Stimulated activated CD8-positive, alpha-beta memory T cell treated with anti-CD3 and anti-CD28 coated beads, Interleukin-15, amount 100 ng/mL, for 4 hours (primary cell): ENCODE results near the gene OTULIN.

ENCODE experiments used
- DNase-seq, 2 donors: peaks; one replicate each; pipeline ENCODE4 v3.0.0-alpha.2; 2020; ENCODE audit warnings: low read depth in 2 of 2

OTULIN gene

DNA sequence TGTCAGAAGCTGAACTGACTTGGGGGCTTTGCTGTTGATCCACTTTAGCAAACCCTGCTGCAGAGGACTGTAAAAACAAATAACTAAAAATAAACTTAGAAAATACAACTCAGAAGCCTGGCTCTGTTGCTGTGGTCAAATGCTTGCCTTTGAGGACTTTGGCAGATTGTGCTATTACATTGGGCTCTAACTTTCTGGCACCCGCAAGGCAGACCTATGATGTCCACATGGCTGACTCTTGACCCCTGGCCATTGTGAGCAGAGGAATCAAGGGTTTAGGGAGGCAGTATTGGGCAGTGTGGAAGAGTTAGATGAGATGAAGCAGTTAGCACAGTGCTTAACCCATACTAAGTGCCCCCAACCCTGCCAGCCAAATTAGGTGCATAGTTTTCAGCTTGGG, 34.0 kb downstream of the OTULIN start:
- no peak for DNase-seq

DNA sequence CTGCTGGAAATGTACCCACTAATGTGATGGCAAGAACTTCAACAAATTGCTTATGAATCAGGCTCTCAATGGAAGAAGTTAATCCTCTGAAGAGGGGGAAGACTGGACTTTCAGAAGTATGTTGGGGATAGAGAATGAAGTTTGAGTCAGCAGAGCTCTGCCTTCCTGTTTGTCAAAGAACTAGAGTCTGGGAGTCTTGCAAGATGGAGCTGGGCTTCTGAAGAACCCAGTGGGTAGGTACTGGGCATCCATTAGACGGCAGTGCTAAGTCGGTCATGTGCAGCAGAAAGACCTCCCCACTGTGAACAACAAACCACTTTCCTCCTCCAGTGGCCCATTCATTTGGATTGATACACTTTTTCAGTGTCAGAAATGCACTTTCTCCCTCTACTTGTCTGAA, 34.6 kb downstream of the OTULIN start:
- no peak for DNase-seq

DNA sequence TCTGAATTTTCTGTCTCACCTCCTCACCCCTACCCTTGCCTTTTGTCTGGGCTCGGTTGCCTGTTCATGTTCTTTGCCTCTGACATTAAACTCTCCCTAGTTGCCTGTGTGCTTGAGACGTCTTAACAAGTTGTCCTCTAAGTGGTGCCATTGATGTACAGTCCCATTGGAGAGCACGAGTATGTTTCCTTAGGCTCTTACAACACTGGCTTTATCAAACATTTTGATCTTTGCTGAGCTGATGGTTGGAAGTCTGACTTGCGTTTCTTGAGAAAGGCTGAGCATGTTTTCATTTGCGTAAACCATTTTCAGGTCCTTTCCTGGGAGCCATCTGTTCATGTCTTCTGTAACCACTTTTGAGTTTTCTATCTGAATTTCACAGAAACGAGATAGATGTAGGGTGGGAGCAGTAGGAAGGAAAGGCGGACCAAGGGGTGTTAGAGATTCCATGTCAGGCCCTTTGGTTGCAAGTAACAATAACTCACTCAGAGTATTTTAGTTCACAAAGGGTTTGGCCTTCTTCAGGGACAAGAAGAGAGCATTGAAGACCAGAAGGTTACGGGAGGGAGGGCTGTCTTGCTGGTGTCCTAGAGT, 35.4 kb downstream of the OTULIN start:
- no peak for DNase-seq

DNA sequence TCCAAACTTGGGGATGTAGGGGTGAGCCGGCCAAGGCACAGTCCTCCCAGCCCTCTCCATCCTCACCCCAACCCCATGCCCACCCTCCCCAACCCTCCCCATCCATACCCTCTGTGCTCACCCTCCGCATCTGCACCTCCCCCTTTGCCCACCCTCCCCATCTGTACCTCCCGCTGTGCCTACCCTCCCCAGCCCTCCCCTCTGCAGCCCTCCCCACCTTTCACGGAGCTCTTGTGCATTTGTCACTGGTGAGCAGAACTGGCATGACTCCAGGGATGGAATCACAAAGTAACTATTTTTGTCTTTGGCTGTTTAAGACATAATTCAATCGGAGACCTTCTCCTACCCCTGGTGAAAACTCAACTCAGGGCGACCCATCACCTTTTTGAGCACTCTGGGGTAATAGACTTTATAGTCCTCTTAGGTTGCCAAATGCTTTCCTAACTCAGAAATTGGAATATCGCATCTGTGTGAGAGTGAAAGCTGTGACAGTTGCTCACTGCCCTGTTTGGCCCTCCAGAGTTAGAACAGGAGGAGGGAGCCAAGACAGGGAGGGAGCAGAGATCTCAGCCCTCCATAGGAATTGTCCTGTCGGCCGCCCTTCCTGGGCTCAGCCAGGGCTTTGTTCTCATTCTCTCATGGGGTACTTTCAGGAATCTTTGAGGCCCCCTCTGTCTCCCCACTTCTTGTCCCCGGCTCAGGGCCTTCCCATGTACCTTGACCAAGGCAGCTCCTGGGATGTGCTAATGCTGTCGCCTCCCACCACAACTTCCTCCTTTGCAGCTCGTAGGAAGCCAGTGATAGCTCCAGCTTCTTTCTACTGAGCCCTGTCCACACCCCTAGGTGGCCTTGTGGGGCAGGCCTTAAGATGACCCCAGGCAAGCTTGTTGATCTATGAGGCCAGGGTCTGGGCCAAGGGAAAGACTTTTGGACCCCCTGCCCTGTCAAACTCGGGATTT, 36.2 kb downstream of the OTULIN start:
- DNase-seq: no peak

DNA sequence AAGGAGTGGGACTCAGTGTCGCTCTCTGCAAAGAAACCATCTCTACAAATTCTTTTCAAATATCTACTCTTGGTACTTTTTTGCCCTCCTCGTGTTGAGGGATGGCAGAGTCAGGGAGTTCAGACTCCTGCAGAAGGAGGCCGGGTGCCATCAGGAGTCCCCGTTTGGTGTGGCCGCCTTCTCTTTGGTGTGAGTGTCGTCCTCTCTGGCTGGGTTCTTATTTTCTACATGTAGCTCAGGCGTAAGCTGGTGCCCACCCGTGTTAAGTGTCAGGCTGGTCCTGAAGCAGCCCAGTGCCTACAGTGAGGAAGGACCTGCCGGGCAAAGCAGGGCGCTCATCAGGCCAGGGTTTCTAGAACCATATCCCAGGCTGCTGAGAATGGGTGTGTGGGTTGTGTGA, 37.0 kb downstream of the OTULIN start:
- DNase-seq: no peak

DNA sequence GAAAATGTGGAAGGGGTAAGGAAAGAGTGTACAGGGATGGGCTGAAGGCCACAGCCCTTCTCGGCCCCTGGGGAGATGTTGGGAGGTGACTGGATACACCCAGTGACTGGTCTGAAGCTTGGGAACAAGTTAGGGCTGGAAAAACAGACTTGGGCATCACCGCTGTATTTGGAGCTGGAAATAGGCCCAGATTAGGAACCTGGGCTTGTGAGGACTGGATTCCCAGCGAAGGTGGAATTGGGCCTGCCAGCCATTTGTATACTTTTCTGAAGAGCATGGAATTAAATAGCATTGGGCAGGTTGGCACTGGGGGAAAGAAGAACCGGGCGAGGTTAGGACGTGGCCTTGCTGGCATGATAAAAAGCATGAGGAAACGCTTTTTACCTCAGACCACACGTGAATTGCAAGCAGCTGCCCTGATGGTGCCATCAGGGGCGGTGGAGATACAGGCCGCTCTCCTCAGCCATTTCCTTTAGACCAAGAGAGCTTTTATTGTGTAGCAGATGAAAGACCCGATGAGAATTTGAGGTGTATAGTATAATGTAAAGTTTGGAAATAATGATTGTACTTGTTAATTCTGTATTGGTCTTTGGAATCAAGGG, 37.8 kb downstream of the OTULIN start:
- DNase-seq: no peak

DNA sequence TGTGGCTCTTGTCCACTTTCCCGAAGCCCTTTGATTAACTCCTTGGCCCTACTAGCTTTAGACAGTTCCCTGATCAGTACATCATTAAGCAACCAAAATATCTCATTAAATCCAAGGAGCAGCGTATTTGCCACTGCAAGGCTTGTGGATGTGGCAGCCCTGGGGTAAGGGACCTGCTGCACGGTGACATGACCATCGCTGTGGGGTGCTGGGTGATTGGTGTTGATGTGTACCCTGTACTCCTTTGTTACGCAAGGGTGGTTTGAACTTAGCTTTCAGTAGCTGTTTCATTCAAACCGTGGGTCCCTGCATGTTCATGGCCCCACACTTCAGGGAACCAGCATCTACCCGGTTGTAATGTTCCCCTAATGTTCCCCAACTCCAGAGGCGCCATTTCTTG, 41.0 kb downstream of the OTULIN start:
- DNase-seq: no peak

DNA sequence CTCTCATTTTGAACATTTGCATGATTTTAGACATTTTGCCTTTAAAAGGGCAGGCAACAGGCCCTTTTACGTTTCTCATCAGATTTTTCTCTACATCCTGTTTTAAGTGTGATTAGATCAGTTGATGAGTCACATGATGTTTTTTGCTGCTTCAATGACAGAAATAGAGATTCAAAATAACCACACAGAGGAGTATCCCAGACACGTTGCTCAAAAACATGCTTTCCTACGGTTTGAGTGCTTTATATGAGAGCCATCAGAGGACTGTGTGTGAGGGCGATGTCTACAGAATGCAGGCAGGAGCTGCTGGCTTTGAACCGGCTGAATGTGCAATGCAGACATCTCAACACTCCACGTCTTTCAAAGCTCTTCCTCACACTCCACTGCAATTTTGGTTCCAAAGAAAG, 42.1 kb downstream of the OTULIN start:
- DNase-seq: no peak

DNA sequence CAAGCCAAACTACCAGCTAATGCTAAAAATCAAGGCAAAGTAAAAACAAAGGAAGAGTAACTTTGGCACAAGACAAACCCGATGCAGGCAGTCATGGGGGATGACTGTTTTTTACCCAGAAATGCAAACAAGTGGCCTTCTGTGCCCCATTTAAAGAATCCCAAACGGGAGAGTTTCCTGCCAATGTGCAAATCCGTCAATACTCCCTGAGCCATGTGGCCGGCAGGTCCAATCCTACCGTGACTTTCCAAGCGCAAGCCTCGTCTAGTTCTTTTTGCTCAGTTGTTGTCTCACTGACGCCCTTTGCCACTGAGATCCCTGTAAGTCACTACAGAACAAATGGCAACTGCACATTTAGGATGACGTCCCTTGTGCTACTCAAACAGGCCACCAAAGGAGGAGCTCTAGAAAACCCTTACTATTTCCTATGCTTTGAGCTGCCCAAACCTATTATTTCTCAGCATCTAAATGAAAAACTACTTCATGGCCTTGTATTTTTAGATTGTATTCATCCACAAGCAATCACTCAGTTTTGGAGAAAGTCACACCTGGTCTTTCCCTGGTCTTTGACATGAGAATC, 43.4 kb downstream of the OTULIN start:
- no peak for DNase-seq

DNA sequence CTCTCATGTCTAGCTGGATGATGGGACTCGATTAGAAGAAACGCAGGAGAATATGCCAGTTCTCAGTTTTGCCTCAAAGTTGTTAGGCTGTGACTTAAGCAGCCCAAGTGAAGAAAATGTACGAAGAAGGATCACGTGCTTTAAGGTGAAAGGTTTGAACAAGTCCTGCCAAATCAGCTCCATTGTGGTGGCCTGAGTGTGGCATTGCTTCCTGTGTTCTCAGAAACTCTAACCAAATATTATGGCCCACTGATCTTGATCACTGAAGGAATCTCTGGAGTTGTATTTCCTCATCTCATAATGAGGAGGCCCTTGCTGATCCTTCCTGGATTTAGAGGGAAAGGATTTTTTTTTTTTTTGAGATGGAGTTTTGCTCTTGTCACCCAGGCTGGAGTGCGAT, 44.0 kb downstream of the OTULIN start:
- DNase-seq: no peak

DNA sequence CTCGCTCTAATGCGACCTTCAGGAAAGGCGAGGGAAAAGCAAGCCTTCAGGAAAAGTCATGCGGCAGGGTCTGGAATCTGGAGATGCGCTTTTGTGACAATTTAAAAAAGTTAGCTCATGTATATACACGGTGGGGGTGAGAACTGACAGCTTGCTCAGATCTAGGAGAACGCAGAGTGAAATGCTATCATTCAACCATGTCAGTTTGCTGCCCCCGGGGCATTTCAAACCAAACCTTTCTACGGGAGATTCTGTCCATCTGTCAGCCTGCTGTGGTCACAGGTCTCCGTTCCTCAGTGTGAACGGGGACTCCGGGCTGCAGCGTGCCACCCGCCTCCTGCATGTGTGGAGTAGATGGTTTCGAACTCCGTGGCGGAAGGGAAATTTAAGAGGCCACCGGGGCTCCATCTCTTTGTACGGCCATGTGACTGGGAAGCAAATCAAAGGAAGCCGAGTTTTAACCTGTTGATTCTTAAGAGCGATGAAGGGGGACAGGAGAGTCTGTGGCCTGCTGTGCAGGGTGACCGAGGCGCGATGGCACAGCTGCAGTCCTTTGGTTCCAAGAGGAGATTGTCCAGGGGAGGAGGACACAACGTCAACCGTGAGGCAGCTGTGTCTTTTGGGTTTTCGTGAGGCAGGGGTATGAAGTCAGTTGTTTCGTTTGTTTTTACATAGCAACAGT, 45.9 kb downstream of the OTULIN start:
- DNase-seq: no peak

DNA sequence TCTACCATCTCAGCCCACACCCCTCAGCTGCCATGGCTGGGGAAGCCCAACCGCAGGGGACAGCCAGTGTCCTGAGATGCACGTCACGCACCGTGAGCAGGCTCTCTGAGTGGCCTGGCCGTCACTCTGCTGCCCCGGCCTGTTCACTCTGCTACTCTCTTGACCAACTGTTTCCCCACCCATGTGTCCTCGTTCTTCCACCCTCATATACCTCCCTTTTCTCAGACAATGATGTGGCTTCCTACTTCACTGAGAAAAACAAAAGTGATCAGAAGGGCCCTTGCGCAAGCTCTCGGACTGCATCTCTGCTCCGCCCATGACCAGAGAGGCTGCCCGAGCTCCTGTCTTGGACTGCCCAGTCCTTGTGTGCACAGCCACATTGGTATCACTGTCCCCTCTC, 47.6 kb downstream of the OTULIN start:
- DNase-seq: no peak

DNA sequence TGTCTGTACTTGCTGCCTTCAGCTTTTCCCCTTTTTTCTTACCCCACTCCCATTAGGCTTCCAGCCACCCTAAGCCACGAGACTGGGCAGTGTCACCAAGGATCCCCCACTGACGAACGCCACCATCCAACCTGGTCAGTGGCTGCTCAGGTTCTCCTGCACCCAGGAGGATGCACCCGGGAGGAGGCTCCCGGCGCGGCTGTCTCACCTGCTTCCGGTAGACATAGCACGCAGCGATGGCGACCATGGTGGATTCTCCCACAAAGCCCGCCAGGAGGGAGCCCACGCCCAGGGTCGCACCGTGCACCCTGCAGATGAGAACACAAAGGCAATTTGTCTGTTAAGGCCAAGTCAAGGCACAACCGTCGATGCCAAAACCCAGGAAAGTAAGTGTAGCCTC, 48.1 kb downstream of the OTULIN start:
- no peak for DNase-seq

DNA sequence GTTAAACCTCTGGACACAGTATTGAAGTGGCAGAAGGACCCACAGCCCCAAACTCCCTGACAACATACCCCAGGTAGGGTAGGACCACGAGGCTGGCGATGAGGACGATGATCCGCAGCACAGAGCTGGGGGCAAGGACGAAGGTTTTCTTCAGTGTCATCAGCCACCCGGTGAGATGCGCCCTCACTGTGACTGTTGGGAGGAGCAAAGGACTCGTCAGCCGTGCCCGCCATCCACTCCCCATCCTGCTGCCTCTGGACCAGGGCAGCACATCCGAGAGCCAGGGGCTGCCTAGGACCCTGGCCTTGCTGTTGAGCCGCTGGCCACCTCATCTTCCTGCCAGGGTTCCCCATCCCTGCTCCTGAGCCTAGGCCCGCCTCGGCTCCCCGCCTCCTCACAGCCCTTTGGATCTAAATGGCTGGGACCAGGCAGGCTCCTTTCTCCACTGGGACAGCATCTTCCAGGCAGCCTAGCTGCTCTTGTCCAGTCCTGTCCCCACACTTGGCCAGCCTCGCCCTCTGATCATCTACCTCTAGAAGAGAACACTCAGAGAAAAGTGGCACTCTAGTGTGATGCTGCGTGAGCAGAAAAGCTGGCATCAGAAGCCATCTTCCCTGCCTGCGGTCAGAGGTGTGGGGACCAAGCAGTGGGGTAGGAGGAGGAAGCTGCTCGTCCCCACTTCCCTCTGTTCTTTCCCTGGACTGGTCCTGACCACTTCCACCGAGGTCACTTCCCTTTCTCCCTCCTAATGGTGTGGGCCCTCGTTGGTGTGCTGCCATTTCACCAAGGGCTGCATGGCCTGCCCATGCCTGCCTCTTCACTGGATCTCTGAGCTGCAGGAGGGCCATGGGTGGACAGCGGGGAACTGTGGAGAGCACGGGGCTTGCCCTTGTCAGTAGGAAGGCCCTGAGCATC, 49.2 kb downstream of the OTULIN start:
- no peak for DNase-seq

DNA sequence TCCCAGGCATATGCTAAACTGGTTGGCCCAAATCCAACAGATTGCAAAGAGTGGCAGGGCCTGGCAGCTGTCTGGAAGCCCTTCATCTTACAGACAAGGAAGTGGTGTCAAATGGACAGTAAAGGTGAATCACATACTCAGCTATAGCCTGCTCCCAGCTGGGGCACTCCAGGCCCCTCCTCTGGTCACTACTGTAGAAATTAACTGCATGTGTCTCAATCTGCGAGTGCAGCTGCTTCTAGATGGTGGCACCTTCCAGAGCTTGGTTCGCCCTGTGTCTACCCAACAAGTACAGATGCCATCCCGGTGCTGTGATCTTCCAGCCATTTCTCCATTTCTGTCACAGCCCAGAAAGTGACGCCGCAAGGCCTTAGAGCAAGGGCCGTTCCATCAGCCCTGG, 50.2 kb downstream of the OTULIN start:
- DNase-seq: no peak

DNA sequence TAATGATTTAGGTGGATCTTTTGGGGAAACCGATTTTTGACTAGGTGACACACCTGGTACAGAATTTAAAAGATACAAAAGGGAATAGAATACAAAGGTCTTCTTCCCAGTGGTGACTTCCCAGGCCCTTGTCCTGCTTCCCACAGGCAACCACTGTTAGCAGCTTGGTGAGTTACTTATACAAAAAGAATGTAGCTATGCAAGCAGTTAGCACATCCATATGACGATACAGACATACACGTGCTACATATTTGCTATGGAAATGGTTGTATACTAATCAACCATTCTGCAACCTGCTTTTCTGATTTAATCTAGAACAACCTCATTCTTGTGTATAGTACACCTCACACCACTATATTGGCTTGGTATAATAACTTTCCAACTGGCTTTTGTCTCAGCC, 51.0 kb downstream of the OTULIN start:
- no peak for DNase-seq

DNA sequence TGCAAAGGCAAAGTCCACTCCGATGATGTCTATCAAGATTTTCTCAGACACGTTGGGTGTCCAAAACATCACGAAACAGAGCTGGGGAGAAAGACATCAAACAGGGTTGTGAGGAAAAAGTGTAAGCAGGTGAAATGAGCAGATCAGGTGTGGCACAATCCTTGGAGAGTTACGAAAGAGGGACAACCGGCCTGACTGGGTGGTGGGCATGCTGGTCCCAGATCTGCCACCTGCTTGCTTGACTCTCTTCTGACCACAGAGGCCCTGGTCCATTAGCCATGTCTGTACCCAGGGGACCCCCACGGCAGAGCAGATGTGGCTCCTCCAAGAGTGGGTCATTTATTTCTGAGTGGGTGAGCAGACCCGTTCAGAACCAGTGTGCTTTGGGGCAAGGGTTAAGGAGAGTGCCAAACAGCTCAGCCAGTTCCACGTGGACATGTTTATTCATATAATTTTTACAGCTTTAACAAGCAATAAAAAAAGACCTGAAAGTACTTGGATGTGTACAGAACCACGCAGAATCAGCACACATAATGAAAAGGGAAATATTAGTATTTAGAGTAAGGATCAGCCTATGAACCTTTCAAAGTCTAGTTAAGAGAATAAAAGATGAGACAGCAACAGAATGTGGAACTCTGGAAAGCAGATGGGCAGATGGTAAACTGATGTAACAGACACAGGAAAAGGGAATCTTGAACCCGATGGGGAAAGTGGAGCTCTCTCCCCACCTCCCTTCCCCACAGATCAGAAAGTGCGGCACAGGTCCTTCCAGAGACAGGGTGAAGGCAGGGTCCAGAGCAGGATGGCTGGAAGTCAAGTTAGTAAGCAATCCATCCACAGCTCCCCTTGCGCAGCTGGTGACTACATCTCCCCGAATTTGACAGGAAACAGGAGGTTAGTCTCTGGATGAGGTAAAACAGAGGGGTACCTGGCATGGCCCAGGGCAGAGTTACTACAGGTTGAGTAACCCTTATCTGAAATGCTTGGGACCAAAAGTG, 52.5 kb downstream of the OTULIN start:
- no peak for DNase-seq

DNA sequence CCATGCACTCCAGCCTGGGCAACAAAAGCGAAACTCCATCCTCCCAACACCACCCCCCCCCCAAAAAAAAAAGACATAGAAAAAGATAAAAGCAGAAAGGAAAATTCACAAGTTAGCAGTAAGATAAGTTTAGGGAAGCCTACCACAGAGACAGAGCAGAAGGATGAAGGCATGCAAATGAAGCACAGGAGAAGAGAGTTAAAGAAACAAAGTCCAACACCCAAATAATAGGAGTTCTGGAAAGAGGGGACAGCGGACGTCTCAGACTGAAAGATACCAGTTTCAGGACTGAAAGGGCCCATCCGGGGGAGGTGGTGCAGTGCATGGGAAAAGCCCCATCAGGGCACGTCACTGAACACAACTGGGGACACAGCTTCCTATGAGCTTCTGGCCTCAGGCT, 54.3 kb downstream of the OTULIN start:
- DNase-seq: no peak

DNA sequence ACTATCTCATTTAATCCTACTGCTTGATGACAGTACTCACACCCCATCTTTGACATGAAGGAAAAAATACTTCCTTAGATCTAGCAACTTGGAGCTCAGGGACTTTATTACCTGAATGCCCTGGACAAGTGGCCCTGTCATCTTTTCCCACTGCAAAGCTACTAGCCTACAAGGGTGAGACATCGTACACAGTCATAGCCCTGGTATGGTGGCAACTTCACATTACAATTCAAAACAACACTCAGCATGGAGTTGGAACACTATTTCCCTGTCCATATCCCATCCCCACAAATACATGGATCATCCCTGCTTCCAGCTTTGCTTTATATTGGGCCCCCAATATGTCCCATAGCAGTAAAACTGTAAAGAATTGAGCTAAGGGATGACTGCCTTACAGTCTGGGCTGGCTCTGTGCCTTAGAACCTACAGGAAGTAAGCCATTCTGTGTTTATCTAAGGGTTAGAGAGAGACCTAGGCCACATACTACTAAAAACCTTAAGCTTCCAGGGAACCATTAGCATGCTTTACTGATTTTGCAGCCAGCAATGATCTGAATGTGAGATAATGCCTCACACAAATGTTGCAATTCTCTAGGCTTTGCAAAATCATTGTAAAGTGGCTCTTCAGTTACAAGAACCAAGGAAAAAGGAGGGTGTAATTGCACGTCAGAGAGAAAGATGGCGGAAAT, 55.9 kb downstream of the OTULIN start:
- DNase-seq: no peak
